Liver (tissue), 9 donors: ENCODE measurements around the gene NKAIN1. TPM values are rescaled to one million over a fixed set of nuclear protein-coding genes. Genes with fewer than 3 reads are reported as not detected.
"Not testable (repeated sequence)": the region's sequence is repeated elsewhere in the genome, so short reads cannot be mapped to it uniquely, and the experiment has no call there.

Source experiments
- DNase-seq: peaks from one replicate; pipeline ENCODE4 v3.0.0-alpha.2; 2017; ENCODE audit warnings: low spot score
- H3K27ac ChIP-seq, 2 donors: one replicate each; pipeline ENCODE4 v1.7.0; 2013; ENCODE audit warnings: inconsistent platforms in 2 of 2, low read length in 2 of 2, control low read depth in 1 of 2, low read depth in 1 of 2, mild to moderate bottlenecking in 1 of 2
- H3K27me3 ChIP-seq, 4 donors: one replicate each; pipeline versions ENCODE4 v1.6.1 to v1.7.0; 2013; ENCODE audit warnings: low read length in 3 of 4, inconsistent platforms in 1 of 4, mild to moderate bottlenecking in 1 of 4, moderate library complexity in 1 of 4; ENCODE audit not compliant: control insufficient read depth in 4 of 4, insufficient read depth in 4 of 4
- H3K36me3 ChIP-seq, 4 donors: one replicate each; pipeline versions ENCODE4 v1.6.1 to v1.7.0; 2013; ENCODE audit warnings: low read length in 3 of 4, mild to moderate bottlenecking in 3 of 4, low read depth in 1 of 4, moderate library complexity in 1 of 4; ENCODE audit not compliant: control insufficient read depth in 4 of 4, insufficient read depth in 3 of 4
- H3K4me1 ChIP-seq, 4 donors: one replicate each; pipeline versions ENCODE4 v1.6.1 to v1.7.0; 2013; ENCODE audit warnings: low read length in 3 of 4, mild to moderate bottlenecking in 3 of 4, moderate library complexity in 1 of 4; ENCODE audit not compliant: control insufficient read depth in 4 of 4, insufficient read depth in 4 of 4
- H3K4me3 ChIP-seq, 3 donors: one replicate each; pipeline versions ENCODE4 v1.6.1 to v1.7.0; 2013; ENCODE audit warnings: low read length in 3 of 3, control low read depth in 1 of 3, low read depth in 1 of 3, mild to moderate bottlenecking in 1 of 3
- H3K9ac ChIP-seq, 2 donors: one replicate each; pipeline ENCODE4 v1.7.0; 2013; ENCODE audit warnings: low read length in 2 of 2, mild to moderate bottlenecking in 2 of 2, moderate library complexity in 2 of 2, control low read depth in 1 of 2, low read depth in 1 of 2
- H3K9me3 ChIP-seq, 4 donors: one replicate each; pipeline versions ENCODE4 v1.6.1 to v1.7.0; 2013; ENCODE audit warnings: low read length in 3 of 4; ENCODE audit not compliant: control insufficient read depth in 4 of 4
- ATF3 ChIP-seq: IDR thresholded peaks from 2 replicates; pipeline ENCODE4 v1.6.1; 2016; ENCODE audit warnings: antibody characterized with exemption
- CTCF ChIP-seq: fragments of 150-350 bp; IDR thresholded peaks from 2 replicates; pipeline ENCODE4 v1.5.1; 2017; ENCODE audit warnings: improper control_type of control experiment, low read depth, low read length; ENCODE audit not compliant: missing input control
- FOXA2 ChIP-seq: IDR thresholded peaks from 2 replicates; pipeline ENCODE4 v1.6.1; 2016; ENCODE audit warnings: antibody characterized with exemption
- GABPA ChIP-seq, 2 donors: IDR thresholded peaks in 1 of 2; conservative IDR thresholded peaks in 1 of 2; 2 replicates each; pipeline ENCODE4 v1.6.1; 2016; ENCODE audit warnings: antibody characterized with exemption in 2 of 2, mild to moderate bottlenecking in 1 of 2, moderate library complexity in 1 of 2
- HNF4G ChIP-seq: IDR thresholded peaks from 2 replicates; pipeline ENCODE4 v1.6.1; 2016; ENCODE audit warnings: antibody characterized with exemption
- JUND ChIP-seq, 2 donors: IDR thresholded peaks; 2 replicates each; pipeline ENCODE4 v1.6.1; 2016; ENCODE audit warnings: antibody characterized with exemption in 2 of 2
- NR2F2 ChIP-seq: IDR thresholded peaks from 2 replicates; pipeline ENCODE4 v1.6.1; 2016; ENCODE audit warnings: antibody characterized with exemption
- RXRA ChIP-seq, 2 donors: IDR thresholded peaks; 2 replicates each; pipeline ENCODE4 v1.6.1; 2017 to 2018; ENCODE audit warnings: antibody characterized with exemption in 2 of 2, mild to moderate bottlenecking in 1 of 2
- YY1 ChIP-seq: IDR thresholded peaks from 2 replicates; pipeline ENCODE4 v1.6.1; 2016; ENCODE audit warnings: antibody characterized with exemption, mild to moderate bottlenecking
- WGBS: extraction: QIAGEN DNeasy Blood & Tissue Kit; methylation state at CpG from one replicate; pipeline ENCODE4 v1.1.7; 2013; 5-methylcytosine and 5-hydroxymethylcytosine counted together
- polyA plus RNA-seq, 2 donors: library from polyadenylated mRNA; stranded (reverse) in 1 of 2; unstranded in 1 of 2; fragments of 200-250 nt in 1 of 2; fragments of >200 nt in 1 of 2; fragmentation: Nextera tagmentation in 1 of 2; extraction: Ambion mirVana in 1 of 2; gene quantifications; one replicate each; pipeline versions ENCODE4 v1.2.1 to v1.2.3, GENCODE V29; 2013 to 2015
- total RNA-seq, 2 donors: library from RNA; depleted of rRNA; stranded (reverse); fragments of >200 nt; gene quantifications; one replicate each; pipeline ENCODE4 v1.2.3, GENCODE V29; 2014
- TF ChIP-seq, protein P1 (sequence below): IDR thresholded peaks from 2 replicates; pipeline ENCODE4 v1.6.1; 2016; ENCODE audit warnings: antibody characterized with exemption
- TF ChIP-seq, protein P2 (sequence below): IDR thresholded peaks from 2 replicates; pipeline ENCODE4 v1.6.1; 2016; ENCODE audit warnings: antibody characterized with exemption, mild to moderate bottlenecking
- donor health status: healthy.
- donor health status: healthy.
- donor health status: healthy.
- donor health status: healthy.
- donor health status: healthy.

NKAIN1 gene
- total and polyA plus RNA-seq, 4 donors: not detected

DNA sequence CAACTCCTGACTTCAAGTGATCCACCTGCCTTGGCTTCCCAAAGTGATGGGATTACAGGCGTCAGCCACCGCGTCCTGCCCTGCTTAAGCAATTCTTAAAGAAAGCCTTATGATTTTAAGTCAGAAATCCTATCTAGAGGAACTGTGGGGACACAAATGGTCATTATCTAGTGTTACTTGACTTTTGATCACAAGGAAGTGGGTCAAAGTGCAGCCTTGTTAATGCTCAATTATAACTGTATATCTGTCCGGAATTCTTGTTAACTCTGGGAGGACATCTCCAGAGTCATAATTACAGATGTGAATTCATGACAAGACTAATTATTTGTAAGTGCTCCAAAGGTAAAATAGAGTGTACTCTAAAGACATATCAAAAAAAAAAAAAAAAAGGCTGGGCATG lies 97.3 kb downstream of the NKAIN1 start (continued):
- TF ChIP-seq, protein P1, sequence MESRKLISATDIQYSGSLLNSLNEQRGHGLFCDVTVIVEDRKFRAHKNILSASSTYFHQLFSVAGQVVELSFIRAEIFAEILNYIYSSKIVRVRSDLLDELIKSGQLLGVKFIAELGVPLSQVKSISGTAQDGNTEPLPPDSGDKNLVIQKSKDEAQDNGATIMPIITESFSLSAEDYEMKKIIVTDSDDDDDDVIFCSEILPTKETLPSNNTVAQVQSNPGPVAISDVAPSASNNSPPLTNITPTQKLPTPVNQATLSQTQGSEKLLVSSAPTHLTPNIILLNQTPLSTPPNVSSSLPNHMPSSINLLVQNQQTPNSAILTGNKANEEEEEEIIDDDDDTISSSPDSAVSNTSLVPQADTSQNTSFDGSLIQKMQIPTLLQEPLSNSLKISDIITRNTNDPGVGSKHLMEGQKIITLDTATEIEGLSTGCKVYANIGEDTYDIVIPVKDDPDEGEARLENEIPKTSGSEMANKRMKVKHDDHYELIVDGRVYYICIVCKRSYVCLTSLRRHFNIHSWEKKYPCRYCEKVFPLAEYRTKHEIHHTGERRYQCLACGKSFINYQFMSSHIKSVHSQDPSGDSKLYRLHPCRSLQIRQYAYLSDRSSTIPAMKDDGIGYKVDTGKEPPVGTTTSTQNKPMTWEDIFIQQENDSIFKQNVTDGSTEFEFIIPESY: no peak
- TF ChIP-seq YY1: no peak

DNA sequence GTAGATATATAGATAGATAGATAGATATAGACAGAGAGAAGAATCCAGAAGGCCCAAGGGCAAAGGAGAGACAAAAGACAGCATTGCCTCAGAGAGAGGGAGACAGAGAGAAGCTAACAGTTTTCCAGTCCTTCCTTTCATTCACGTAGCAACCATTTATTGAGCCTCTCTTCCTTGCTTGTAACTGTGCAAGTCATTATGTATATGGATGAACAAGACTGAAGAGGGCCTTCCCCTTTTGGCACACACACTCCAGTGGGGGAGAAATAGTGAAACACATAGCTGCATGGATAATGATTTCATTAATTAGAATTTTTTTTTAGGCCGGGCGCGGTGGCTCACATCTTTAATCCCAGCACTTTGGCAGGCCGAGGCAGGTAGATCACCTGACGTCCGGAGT lies 99.4 kb downstream of the NKAIN1 start:
- no peaks in the 10 kb centered on the region for H3K4me1 ChIP-seq
- H3K9me3 ChIP-seq: no peaks in the 10 kb centered on the region
- H3K27ac ChIP-seq: no peak overlapping the region
- H3K4me3 ChIP-seq: no peak overlapping the region
- no peak overlapping the region for H3K9ac ChIP-seq
- H3K36me3 ChIP-seq: no peaks in the 10 kb centered on the region
- 95% methylated on average over 7 of the region's 7 CpGs for WGBS
- no peak for TF ChIP-seq YY1
- TF ChIP-seq JUND (IDR thresholded peaks at IDR 0.05): no peak
- TF ChIP-seq FOXA2: no peak
- TF ChIP-seq NR2F2: no peak
- no peak for TF ChIP-seq GABPA (IDR thresholded peaks at IDR 0.05 in 1 of 2, conservative IDR thresholded peaks at IDR 0.05 in 1 of 2)
- TF ChIP-seq CTCF: no peak
- TF ChIP-seq HNF4G: no peak
- TF ChIP-seq, protein P2, sequence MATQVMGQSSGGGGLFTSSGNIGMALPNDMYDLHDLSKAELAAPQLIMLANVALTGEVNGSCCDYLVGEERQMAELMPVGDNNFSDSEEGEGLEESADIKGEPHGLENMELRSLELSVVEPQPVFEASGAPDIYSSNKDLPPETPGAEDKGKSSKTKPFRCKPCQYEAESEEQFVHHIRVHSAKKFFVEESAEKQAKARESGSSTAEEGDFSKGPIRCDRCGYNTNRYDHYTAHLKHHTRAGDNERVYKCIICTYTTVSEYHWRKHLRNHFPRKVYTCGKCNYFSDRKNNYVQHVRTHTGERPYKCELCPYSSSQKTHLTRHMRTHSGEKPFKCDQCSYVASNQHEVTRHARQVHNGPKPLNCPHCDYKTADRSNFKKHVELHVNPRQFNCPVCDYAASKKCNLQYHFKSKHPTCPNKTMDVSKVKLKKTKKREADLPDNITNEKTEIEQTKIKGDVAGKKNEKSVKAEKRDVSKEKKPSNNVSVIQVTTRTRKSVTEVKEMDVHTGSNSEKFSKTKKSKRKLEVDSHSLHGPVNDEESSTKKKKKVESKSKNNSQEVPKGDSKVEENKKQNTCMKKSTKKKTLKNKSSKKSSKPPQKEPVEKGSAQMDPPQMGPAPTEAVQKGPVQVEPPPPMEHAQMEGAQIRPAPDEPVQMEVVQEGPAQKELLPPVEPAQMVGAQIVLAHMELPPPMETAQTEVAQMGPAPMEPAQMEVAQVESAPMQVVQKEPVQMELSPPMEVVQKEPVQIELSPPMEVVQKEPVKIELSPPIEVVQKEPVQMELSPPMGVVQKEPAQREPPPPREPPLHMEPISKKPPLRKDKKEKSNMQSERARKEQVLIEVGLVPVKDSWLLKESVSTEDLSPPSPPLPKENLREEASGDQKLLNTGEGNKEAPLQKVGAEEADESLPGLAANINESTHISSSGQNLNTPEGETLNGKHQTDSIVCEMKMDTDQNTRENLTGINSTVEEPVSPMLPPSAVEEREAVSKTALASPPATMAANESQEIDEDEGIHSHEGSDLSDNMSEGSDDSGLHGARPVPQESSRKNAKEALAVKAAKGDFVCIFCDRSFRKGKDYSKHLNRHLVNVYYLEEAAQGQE: no peak
- no peak for TF ChIP-seq RXRA (IDR thresholded peaks at IDR 0.05)
- TF ChIP-seq, protein P1: no peak
- no peak for TF ChIP-seq ATF3
- H3K27me3 ChIP-seq: no peaks in the 10 kb centered on the region
- DNase-seq: no peak

DNA sequence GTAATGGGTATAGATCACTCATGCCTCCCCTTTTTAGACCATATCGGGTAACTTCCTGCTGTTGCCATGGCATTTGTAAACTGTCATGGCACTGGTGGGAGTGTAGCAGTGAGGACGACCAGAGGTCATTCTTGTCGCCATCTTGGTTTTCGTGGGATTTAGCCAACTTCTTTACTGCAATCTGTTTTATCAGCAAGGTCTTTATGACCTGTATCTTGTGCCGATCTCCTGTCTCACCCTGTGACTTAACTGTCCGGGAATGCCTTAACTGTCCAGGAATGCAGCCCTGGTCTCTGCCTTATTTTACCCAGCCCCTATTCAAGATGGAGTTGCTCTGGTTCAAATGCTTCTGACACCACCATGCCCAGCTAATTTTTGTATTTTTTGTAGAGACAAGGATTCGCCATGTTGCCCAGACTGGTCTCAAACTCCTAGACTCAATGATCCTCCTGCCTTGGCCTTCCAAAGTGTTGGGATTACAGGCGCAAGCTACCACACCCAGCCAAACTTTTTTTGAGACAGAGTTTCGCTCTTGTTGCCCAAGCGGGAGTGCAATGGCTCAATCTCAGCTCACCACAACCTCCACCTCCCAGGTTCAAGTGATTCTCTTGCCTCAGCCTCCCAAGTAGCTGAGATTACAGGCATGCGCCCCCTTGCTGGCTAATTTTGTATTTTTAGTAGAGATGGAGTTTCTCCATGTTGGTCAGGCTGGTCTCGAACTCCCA lies 100.7 kb downstream of the NKAIN1 start:
- H3K27ac ChIP-seq, H3K36me3 ChIP-seq, H3K9me3 ChIP-seq, DNase-seq, H3K9ac ChIP-seq, H3K4me3 ChIP-seq, H3K27me3 ChIP-seq, H3K4me1 ChIP-seq: not testable (repeated sequence)
- 96% methylated on average over 12 of the region's 12 CpGs for WGBS

DNA sequence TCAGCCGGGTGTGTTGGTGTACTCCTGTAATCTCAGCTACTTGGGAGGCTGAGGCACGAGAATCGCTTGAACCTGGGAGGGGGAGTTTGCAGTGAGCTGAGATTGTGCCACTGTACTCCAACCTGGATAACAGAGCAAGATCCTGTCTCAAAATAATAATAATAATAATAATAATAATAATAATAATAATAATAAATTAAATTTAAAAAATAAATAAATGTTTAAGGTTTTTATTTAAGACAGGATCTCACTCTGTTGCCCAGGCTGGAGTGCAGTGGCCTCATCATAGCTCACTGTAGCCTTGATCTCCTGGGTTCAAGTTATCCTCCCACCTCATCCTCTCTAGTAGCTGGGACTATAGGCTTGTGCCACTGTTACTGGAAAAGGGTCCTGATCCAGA lies 101.8 kb downstream of the NKAIN1 start:
- H3K4me1 ChIP-seq, DNase-seq, H3K4me3 ChIP-seq, H3K9ac ChIP-seq, H3K27me3 ChIP-seq, H3K9me3 ChIP-seq, H3K36me3 ChIP-seq, H3K27ac ChIP-seq: not testable (repeated sequence)
- WGBS: 96% methylated on average over 3 of the region's 3 CpGs
